Measurements from ENCODE around the gene TMEM42. TPM values are rescaled to one million over a fixed set of nuclear protein-coding genes. Genes with fewer than 3 reads are reported as not detected.

Gene TMEM42
- total and polyA plus RNA-seq, 2 experiments from 2014 or later, result 23.2 to 35.0 TPM

DNA sequence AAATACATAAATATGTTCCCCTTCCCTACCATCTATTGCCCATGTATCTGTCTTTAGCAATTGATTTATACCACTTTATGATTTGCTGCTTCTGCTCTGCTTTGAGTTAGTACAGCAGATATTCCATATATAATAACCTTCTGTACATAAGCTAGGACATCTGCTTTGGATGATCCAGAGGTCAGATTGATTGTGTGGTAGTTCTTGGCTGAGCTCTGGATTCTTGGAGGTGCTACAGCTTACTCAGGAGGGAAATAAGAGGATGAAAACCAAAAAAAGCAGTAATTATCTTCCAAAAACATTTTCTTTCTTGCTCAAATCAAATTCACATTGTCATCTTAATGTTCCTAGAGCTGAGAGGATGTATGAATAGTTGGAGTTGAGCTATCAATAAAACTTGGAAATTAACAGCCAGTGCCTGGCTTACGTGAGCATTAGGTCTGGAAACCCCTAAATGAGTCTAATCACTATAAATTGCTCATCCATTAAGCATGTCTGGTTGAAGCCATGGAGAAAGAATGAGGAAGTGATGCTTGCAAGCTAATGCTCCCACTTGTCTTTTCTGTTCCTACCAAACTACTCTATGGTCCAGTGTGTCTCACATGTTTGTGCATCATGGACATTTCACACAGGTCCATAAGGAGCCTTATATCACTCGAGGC is 36.3 kb upstream of the TMEM42 start:
- Histone ChIP-seq H3K9me2 (ENCODE audit: insufficient read depth) (no peaks in the 10 kb centered on the region), H3K9me3 (ENCODE audit: low read depth) (no peaks in the 10 kb centered on the region), H3K9ac (no peak overlapping the region), H3K79me2 (ENCODE audit: insufficient read depth) (no peaks in the 10 kb centered on the region), H3F3A (ENCODE audit: insufficient read depth) (peaks cover 14% of the 10 kb centered on the region), H3K27ac (peak overlapping the region; percentile 45), H3K4me2 (ENCODE audit: unreplicated experiment) (peak overlapping the region; percentile 39), H3K4me3 (no peak overlapping the region), H4K20me1 (ENCODE audit: insufficient read depth) (no peaks in the 10 kb centered on the region), H3K36me3 (ENCODE audit: low read depth) (no peaks in the 10 kb centered on the region), H2AFZ (peak overlapping the region; percentile 73), H3K4me1 (ENCODE audit: insufficient read depth) (peaks cover 15% of the 10 kb centered on the region), H3K27me3 (replicated peaks; ENCODE audit: insufficient read depth) (no peaks in the 10 kb centered on the region)
- in situ Hi-C loops (cut with MboI), result no loop called here
- DNase-seq, result peak; percentile 80
- WGBS, 2 experiments (ENCODE audit: low coverage in 1 of 2, low lambda C conversion rate in 2 of 2, missing lambda C conversion rate in 2 of 2), result 53 to 59% methylated on average over 2 of the region's 2 CpGs
- TF ChIP-seq EZH2phosphoT487 (IDR thresholded peaks at IDR 0.05; ENCODE audit: insufficient read depth, low read depth) (no peak), EZH2 (IDR thresholded peaks at IDR 0.05; ENCODE audit: insufficient read depth, poor library complexity, severe bottlenecking) (no peak)

GRCh38 chr3:44827196-44827595 is 34.5 kb upstream of the TMEM42 start:
- DNase-seq, result no peak
- Histone ChIP-seq H3K4me1 (ENCODE audit: insufficient read depth) (peaks cover 15% of the 10 kb centered on the region), H3K79me2 (ENCODE audit: insufficient read depth) (no peaks in the 10 kb centered on the region), H3K9me3 (ENCODE audit: low read depth) (no peaks in the 10 kb centered on the region), H3K4me3 (no peak overlapping the region), H3K4me2 (ENCODE audit: unreplicated experiment) (no peak overlapping the region), H3K9me2 (ENCODE audit: insufficient read depth) (no peaks in the 10 kb centered on the region), H3K27me3 (replicated peaks; ENCODE audit: insufficient read depth) (no peaks in the 10 kb centered on the region), H4K20me1 (ENCODE audit: insufficient read depth) (no peaks in the 10 kb centered on the region), H3F3A (ENCODE audit: insufficient read depth) (peaks cover 14% of the 10 kb centered on the region), H2AFZ (no peak overlapping the region), H3K9ac (no peak overlapping the region), H3K36me3 (ENCODE audit: low read depth) (no peaks in the 10 kb centered on the region), H3K27ac (no peak overlapping the region)
- TF ChIP-seq EZH2phosphoT487 (IDR thresholded peaks at IDR 0.05; ENCODE audit: insufficient read depth, low read depth) (no peak), EZH2 (IDR thresholded peaks at IDR 0.05; ENCODE audit: insufficient read depth, poor library complexity, severe bottlenecking) (no peak)
- 95 to 97% methylated on average over 3 of the region's 3 CpGs for WGBS, 2 experiments (ENCODE audit: low coverage in 1 of 2, low lambda C conversion rate in 2 of 2, missing lambda C conversion rate in 2 of 2)
- in situ Hi-C loops (cut with MboI), result no loop called here

DNA sequence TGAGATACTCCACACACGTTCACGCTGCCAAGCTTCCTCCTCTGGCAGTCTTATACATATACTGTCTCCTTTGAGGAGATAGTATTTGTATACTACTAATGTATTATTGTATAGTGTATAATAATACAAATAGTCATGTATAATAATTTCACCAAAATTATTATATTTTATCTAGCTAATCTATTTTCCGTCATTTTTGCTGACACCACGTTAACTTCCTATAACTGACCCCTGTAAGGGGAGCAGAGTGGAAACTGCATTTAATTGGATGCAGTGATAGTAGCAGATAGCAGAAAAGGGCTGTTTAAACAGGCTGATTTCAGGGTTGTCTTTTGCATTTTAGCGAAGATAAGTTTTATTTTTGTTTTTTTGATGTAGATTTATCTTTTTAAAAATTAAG is 30.5 kb upstream of the TMEM42 start:
- H3K4me1 ChIP-seq (ENCODE audit: insufficient read depth), result no peaks in the 10 kb centered on the region
- no peak overlapping the region for H3K4me3 ChIP-seq
- no peaks in the 10 kb centered on the region for H3K27me3 ChIP-seq (replicated peaks; ENCODE audit: insufficient read depth)
- 80 to 85% methylated on average over 5 of the region's 5 CpGs for WGBS, 2 experiments (ENCODE audit: low coverage in 1 of 2, low lambda C conversion rate in 2 of 2, missing lambda C conversion rate in 2 of 2)
- no peaks in the 10 kb centered on the region for H3K36me3 ChIP-seq (ENCODE audit: low read depth)
- no peaks in the 10 kb centered on the region for H3K9me2 ChIP-seq (ENCODE audit: insufficient read depth)
- in situ Hi-C loops (cut with MboI), result no loop called here
- no peak for TF ChIP-seq EZH2phosphoT487 (IDR thresholded peaks at IDR 0.05; ENCODE audit: insufficient read depth, low read depth)
- no peak for TF ChIP-seq EZH2 (IDR thresholded peaks at IDR 0.05; ENCODE audit: insufficient read depth, poor library complexity, severe bottlenecking)
- no peak overlapping the region for H3K4me2 ChIP-seq (ENCODE audit: unreplicated experiment)
- 0 out of 2 replicates have a peak overlapping the region, but pooled peaks have one; percentile 21 for H2AFZ ChIP-seq
- H3K27ac ChIP-seq, result no peak overlapping the region
- no peaks in the 10 kb centered on the region for H3K79me2 ChIP-seq (ENCODE audit: insufficient read depth)
- no peaks in the 10 kb centered on the region for H3K9me3 ChIP-seq (ENCODE audit: low read depth)
- no peaks in the 10 kb centered on the region for H3F3A ChIP-seq (ENCODE audit: insufficient read depth)
- H4K20me1 ChIP-seq (ENCODE audit: insufficient read depth), result no peaks in the 10 kb centered on the region
- no peak overlapping the region for H3K9ac ChIP-seq
- DNase-seq, result no peak

- Histone ChIP-seq H3K36me3 (ENCODE audit: low read depth) (no peaks in the 10 kb centered on the region), H2AFZ (no peak overlapping the region), H3F3A (ENCODE audit: insufficient read depth) (no peaks in the 10 kb centered on the region), H3K4me2 (ENCODE audit: unreplicated experiment) (no peak overlapping the region), H3K4me3 (no peak overlapping the region), H3K9me3 (ENCODE audit: low read depth) (no peaks in the 10 kb centered on the region), H3K4me1 (ENCODE audit: insufficient read depth) (no peaks in the 10 kb centered on the region), H3K79me2 (ENCODE audit: insufficient read depth) (no peaks in the 10 kb centered on the region), H3K9ac (no peak overlapping the region), H3K27me3 (replicated peaks; ENCODE audit: insufficient read depth) (no peaks in the 10 kb centered on the region), H4K20me1 (ENCODE audit: insufficient read depth) (no peaks in the 10 kb centered on the region), H3K27ac (no peak overlapping the region), H3K9me2 (ENCODE audit: insufficient read depth) (no peaks in the 10 kb centered on the region)
- DNase-seq, result no peak
- TF ChIP-seq EZH2phosphoT487 (IDR thresholded peaks at IDR 0.05; ENCODE audit: insufficient read depth, low read depth) (no peak), EZH2 (IDR thresholded peaks at IDR 0.05; ENCODE audit: insufficient read depth, poor library complexity, severe bottlenecking) (no peak)
- in situ Hi-C loops (cut with MboI), result no loop called here
- 100% methylated on average over 1 of the region's 1 CpG for WGBS, 2 experiments (ENCODE audit: low coverage in 1 of 2, low lambda C conversion rate in 2 of 2, missing lambda C conversion rate in 2 of 2)
These were observed 29.7 kb upstream of the TMEM42 start for GRCh38 chr3:44832032-44832431.
